Smooth muscle cell (in vitro differentiated cells): ENCODE results near the gene CDKN2AIPNL. TPM values are rescaled to one million over a fixed set of nuclear protein-coding genes. Genes with fewer than 3 reads are reported as not detected.
"Not testable (repeated sequence)": the region's sequence is repeated elsewhere in the genome, so short reads cannot be mapped to it uniquely, and the experiment has no call there.

ENCODE experiments used
- DNase-seq: peaks from one replicate; lab custom pipeline; 2025; ENCODE audit not compliant: unreplicated experiment; lab: John Stamatoyannopoulos, UW
- H2AFZ ChIP-seq: fragments of 200-600 bp; sonication (generic); 2 replicates; pipeline ENCODE4 v1.6.0; 2016; ENCODE audit warnings: antibody characterized with exemption, low read depth, mild to moderate bottlenecking
- H3F3A ChIP-seq: fragments of 200-600 bp; sonication (generic); 2 replicates; pipeline ENCODE4 v1.6.0; 2017; ENCODE audit warnings: antibody characterized with exemption, low read depth
- H3K27ac ChIP-seq: fragments of 200-600 bp; sonication (generic); 2 replicates; pipeline ENCODE4 v1.5.1; 2016; ENCODE audit warnings: low read depth, mild to moderate bottlenecking
- H3K27me3 ChIP-seq: fragments of 200-600 bp; sonication (generic); 2 replicates; pipeline ENCODE4 v1.6.1; 2016; ENCODE audit warnings: low read depth, mild to moderate bottlenecking
- H3K36me3 ChIP-seq: fragments of 200-600 bp; sonication (generic); 2 replicates; pipeline ENCODE4 v1.5.1; 2016; ENCODE audit warnings: low read depth
- H3K4me1 ChIP-seq: fragments of 200-600 bp; sonication (generic); 2 replicates; pipeline ENCODE4 v1.5.1; 2016; ENCODE audit warnings: low read depth
- H3K4me2 ChIP-seq: fragments of 200-600 bp; sonication (generic); 2 replicates; pipeline ENCODE4 v1.6.0; 2016; ENCODE audit warnings: mild to moderate bottlenecking
- H3K4me3 ChIP-seq: fragments of 200-600 bp; sonication (generic); 2 replicates; pipeline ENCODE4 v1.5.1; 2016; ENCODE audit warnings: mild to moderate bottlenecking
- H3K79me2 ChIP-seq: fragments of 200-600 bp; sonication (generic); 2 replicates; pipeline ENCODE4 v1.6.0; 2016; ENCODE audit warnings: low read depth, mild to moderate bottlenecking
- H3K9ac ChIP-seq: fragments of 200-600 bp; sonication (generic); 2 replicates; pipeline ENCODE4 v1.6.0; 2016; ENCODE audit warnings: low read depth
- H3K9me3 ChIP-seq: fragments of 200-600 bp; sonication (generic); replicated peaks from 2 replicates; pipeline ENCODE4 v1.5.1; 2016; ENCODE audit warnings: low read depth
- H4K20me1 ChIP-seq: fragments of 200-600 bp; sonication (generic); 2 replicates; pipeline ENCODE4 v1.6.0; 2016; ENCODE audit warnings: low read depth
- WGBS: methylation state at CpG from one replicate; pipeline ENCODE4 v1.1.7; 2016; ENCODE audit warnings: low lambda C conversion rate; 5-methylcytosine and 5-hydroxymethylcytosine counted together
- polyA plus RNA-seq: library from polyadenylated mRNA; unstranded; fragments of >200 nt; fragmentation: Nextera tagmentation; extraction: Ambion mirVana; gene quantifications from 2 replicates; pipeline ENCODE4 v1.2.1, GENCODE V29; 2016
- total RNA-seq: library from RNA; depleted of rRNA; stranded (reverse); fragments of >200 nt; gene quantifications from 2 replicates; pipeline ENCODE4 v1.2.3, GENCODE V29; 2014
- TF ChIP-seq, protein P1 (sequence below): fragments of 200-600 bp; sonication (generic); IDR thresholded peaks from 2 replicates; pipeline ENCODE4 v1.5.1; 2017; ENCODE audit warnings: borderline replicate concordance, mild to moderate bottlenecking, antibody characterized with exemption; ENCODE audit not compliant: insufficient read depth, poor library complexity, severe bottlenecking

The CDKN2AIPNL gene
- total and polyA plus RNA-seq, 2 experiments from 2014 or later, result 9.9 to 27.7 TPM

DNA sequence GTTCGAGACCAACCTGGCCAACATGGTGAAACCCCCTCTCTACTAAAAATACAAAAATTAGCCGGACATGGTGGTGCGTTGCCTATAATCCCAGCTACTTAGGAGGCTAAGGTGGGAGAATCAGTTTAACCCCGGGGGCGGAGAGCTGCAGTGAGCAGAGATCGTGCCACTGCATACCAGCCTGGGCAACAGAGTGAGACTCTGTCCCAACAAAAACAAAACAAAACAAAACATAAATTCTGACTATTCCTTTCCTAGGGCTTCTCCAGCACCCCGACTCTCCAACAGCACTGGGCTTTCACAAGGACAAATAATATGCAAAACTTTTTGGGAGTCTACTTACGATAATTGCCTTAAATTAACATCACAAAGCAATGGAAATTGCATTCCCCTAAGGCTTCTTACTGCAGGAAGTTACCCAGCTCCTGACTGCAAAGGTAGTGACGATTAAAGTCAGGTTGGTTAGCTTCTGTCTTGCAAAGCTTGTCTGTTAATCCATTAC lies 15.9 kb upstream of the CDKN2AIPNL start:
- Histone ChIP-seq H3K4me2 (no peak overlapping the region), H3K27me3 (no peaks in the 10 kb centered on the region), H3K4me1 (peaks cover 16% of the 10 kb centered on the region), H3K36me3 (no peaks in the 10 kb centered on the region), H4K20me1 (no peaks in the 10 kb centered on the region), H3F3A (no peaks in the 10 kb centered on the region), H3K27ac (no peak overlapping the region), H3K4me3 (no peak overlapping the region), H3K9me3 (no peaks in the 10 kb centered on the region), H3K79me2 (no peaks in the 10 kb centered on the region), H2AFZ (no peak overlapping the region), H3K9ac (no peak overlapping the region)
- DNase-seq, result no peak
- WGBS, result 22% methylated on average over 9 of the region's 9 CpGs
- TF ChIP-seq, protein P1, sequence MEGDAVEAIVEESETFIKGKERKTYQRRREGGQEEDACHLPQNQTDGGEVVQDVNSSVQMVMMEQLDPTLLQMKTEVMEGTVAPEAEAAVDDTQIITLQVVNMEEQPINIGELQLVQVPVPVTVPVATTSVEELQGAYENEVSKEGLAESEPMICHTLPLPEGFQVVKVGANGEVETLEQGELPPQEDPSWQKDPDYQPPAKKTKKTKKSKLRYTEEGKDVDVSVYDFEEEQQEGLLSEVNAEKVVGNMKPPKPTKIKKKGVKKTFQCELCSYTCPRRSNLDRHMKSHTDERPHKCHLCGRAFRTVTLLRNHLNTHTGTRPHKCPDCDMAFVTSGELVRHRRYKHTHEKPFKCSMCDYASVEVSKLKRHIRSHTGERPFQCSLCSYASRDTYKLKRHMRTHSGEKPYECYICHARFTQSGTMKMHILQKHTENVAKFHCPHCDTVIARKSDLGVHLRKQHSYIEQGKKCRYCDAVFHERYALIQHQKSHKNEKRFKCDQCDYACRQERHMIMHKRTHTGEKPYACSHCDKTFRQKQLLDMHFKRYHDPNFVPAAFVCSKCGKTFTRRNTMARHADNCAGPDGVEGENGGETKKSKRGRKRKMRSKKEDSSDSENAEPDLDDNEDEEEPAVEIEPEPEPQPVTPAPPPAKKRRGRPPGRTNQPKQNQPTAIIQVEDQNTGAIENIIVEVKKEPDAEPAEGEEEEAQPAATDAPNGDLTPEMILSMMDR, result no peak

DNA sequence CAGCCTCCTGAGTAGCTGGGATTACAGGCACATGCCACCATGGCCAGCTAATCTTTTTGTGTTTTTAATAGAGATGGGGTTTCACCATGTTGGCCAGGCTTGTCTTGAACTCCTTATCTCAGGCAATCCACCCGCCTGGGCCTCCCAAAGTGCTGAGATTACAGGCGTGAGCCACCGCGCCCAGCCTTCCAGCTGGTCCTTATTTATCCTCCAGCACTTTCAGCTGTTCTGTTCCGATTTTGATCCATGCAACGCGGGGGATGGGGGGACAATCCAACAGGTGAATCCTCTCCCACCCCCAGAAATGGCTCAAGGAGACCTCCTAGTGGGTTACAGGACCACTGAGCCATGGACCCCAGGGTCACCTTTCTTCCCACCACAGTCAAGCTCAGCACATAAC lies 14.7 kb upstream of the CDKN2AIPNL start:
- WGBS, result 84% methylated on average over 7 of the region's 7 CpGs
- TF ChIP-seq, protein P1, result no peak

DNA sequence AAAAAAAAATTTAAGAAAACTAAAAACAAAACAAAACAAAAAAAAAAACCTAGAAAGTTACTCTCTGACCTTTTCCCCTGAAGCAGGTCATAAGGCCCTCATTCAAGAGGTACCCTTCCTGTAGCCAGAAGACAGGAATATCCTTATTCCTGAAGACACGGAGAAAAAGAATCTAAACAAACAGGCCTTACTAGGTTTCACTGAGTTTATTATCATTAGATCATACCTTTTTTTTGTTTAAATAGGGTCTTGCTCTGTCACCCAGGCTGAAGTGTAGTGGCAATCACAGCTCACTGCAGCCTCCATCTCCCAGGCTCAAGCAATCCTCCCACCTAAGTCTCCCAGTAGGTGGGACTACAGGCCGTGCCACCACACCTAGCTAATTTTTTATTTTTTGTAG lies 11.7 kb upstream of the CDKN2AIPNL start:
- Histone ChIP-seq H3K9ac (no peak overlapping the region), H3K9me3 (no peaks in the 10 kb centered on the region), H3K4me3 (no peak overlapping the region), H3K27me3 (no peaks in the 10 kb centered on the region), H2AFZ (no peak overlapping the region), H3K27ac (no peak overlapping the region), H3K79me2 (no peaks in the 10 kb centered on the region), H3K36me3 (no peaks in the 10 kb centered on the region), H3K4me2 (no peak overlapping the region), H3K4me1 (peaks cover 5% of the 10 kb centered on the region), H4K20me1 (no peaks in the 10 kb centered on the region), H3F3A (no peaks in the 10 kb centered on the region)
- no peak for DNase-seq
- TF ChIP-seq, protein P1, result no peak
- 73% methylated on average over 2 of the region's 2 CpGs for WGBS

More for the DNA sequence above, 14.7 kb upstream of the CDKN2AIPNL start:
- Histone ChIP-seq H3K4me3 (no peak overlapping the region), H3F3A (no peaks in the 10 kb centered on the region), H3K4me2 (no peak overlapping the region), H3K27ac (no peak overlapping the region), H3K79me2 (no peaks in the 10 kb centered on the region), H3K9me3 (no peaks in the 10 kb centered on the region), H2AFZ (no peak overlapping the region), H4K20me1 (no peaks in the 10 kb centered on the region), H3K4me1 (peaks cover 16% of the 10 kb centered on the region), H3K27me3 (no peaks in the 10 kb centered on the region), H3K36me3 (no peaks in the 10 kb centered on the region), H3K9ac (no peak overlapping the region)
- no peak for DNase-seq

DNA sequence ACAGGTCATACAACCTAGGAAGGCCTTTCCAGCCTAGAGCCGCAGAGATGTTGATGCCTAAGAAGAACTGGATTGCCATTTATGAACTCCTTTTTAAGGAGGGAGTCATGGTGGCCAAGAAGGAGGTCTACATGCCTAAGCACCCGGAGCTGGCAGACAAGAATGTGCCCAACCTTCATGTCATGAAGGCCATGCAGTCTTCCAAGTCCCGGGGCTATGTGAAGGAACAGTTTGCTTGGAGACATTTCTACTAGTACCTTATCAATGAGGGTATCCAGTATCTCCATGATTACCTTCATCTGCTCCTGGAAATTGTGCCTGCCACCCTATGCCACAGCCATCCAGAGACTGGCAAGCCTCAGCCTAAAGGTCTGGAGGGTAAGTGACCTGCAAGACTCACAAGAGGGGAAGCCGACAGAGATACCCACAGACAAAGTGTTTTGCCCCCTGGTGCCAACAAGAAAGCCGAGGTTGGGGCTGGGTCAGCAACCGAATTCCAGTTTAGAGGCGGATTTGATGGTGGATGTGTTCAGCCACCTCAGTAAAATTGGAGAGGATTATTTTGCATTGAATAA lies 11.2 kb upstream of the CDKN2AIPNL start:
- H3K27ac ChIP-seq, result no peak overlapping the region
- TF ChIP-seq, protein P1, result no peak
- 91% methylated on average over 7 of the region's 7 CpGs for WGBS

DNA sequence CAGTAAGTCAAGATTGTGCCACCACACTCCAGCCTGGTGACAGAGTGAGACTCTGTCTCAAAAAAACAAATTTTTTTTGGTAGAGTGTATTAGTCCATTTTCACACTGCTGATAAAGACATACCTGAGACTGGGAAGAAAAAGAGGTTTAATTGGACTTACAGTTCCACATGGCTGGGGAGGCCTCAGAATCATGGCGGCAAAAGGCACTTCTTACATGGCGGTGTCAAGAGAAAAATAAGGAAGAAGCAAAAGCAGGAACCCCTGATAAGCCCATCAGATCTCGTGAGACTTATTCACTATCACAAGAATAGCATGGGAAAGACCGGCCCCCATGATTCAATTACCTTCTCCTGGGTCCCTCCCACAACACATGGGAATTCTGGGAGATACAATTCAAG lies 9.4 kb upstream of the CDKN2AIPNL start:
- H3K9me3 ChIP-seq, H3K27me3 ChIP-seq, H3F3A ChIP-seq, DNase-seq, H3K79me2 ChIP-seq, H3K4me1 ChIP-seq, H3K27ac ChIP-seq, H3K9ac ChIP-seq, H2AFZ ChIP-seq, H3K4me2 ChIP-seq, H3K4me3 ChIP-seq, H3K36me3 ChIP-seq, H4K20me1 ChIP-seq: not testable (repeated sequence)
- 97% methylated on average over 4 of the region's 4 CpGs for WGBS

More for the DNA sequence above, 11.2 kb upstream of the CDKN2AIPNL start:
- Histone ChIP-seq H4K20me1 (no peaks in the 10 kb centered on the region), H3K9me3 (no peaks in the 10 kb centered on the region), H3K79me2 (no peaks in the 10 kb centered on the region), H3K4me2 (no peak overlapping the region), H3K4me1 (no peaks in the 10 kb centered on the region), H2AFZ (no peak overlapping the region), H3K27me3 (no peaks in the 10 kb centered on the region), H3K36me3 (no peaks in the 10 kb centered on the region), H3K9ac (no peak overlapping the region), H3K4me3 (no peak overlapping the region), H3F3A (no peaks in the 10 kb centered on the region)
- no peak for DNase-seq
